Measurements from ENCODE around the gene MYPN. TPM values are rescaled to one million over a fixed set of nuclear protein-coding genes. Genes with fewer than 3 reads are reported as not detected.

MYPN gene
- total RNA-seq, 1 donor, result 1.8 TPM

- H3K27ac ChIP-seq (ENCODE audit: low read depth, low read length), result peak overlapping the region; percentile 73
- H3K79me2 ChIP-seq (ENCODE audit: insufficient read depth, low read length), result peaks cover 9% of the 10 kb centered on the region
- H2AFZ ChIP-seq (ENCODE audit: low read length), result peak overlapping the region; percentile 6
- no peak for DNase-seq (ENCODE audit: insufficient read length, low spot score, missing footprints)
- H3K4me3 ChIP-seq (ENCODE audit: insufficient read depth, low read length), result no peak overlapping the region
- H4K20me1 ChIP-seq (ENCODE audit: insufficient read depth, low read length), result no peaks in the 10 kb centered on the region
- peaks cover 49% of the 10 kb centered on the region for H3K4me1 ChIP-seq (ENCODE audit: insufficient read depth, low read length)
- H3K27me3 ChIP-seq (ENCODE audit: insufficient read depth, low read length), result no peaks in the 10 kb centered on the region
- TF ChIP-seq CTCF (IDR thresholded peaks at IDR 0.05; ENCODE audit: extremely low read depth, low read depth, low read length), result no peak
- H3K4me2 ChIP-seq (ENCODE audit: insufficient read depth, low read length), result no peak overlapping the region
- peaks cover 16% of the 10 kb centered on the region for H3K36me3 ChIP-seq (ENCODE audit: insufficient read depth, low read length)
- H3K9me3 ChIP-seq (ENCODE audit: low read depth, low read length), result no peaks in the 10 kb centered on the region
Measured at GRCh38 chr10:68138526-68138925, 29.2 kb downstream of the MYPN start.

GRCh38 chr10:68139448-68140272 lies 30.4 kb downstream of the MYPN start:
- no peaks in the 10 kb centered on the region for H4K20me1 ChIP-seq (ENCODE audit: insufficient read depth, low read length)
- TF ChIP-seq CTCF (IDR thresholded peaks at IDR 0.05; ENCODE audit: extremely low read depth, low read depth, low read length), result no peak
- no peak overlapping the region for H3K4me3 ChIP-seq (ENCODE audit: insufficient read depth, low read length)
- no peaks in the 10 kb centered on the region for H3K27me3 ChIP-seq (ENCODE audit: insufficient read depth, low read length)
- H3K27ac ChIP-seq (ENCODE audit: low read depth, low read length), result peak overlapping the region; percentile 73
- H3K4me2 ChIP-seq (ENCODE audit: insufficient read depth, low read length), result no peak overlapping the region
- H2AFZ ChIP-seq (ENCODE audit: low read length), result no peak overlapping the region
- H3K36me3 ChIP-seq (ENCODE audit: insufficient read depth, low read length), result peaks cover 26% of the 10 kb centered on the region
- peaks cover 9% of the 10 kb centered on the region for H3K79me2 ChIP-seq (ENCODE audit: insufficient read depth, low read length)
- no peaks in the 10 kb centered on the region for H3K9me3 ChIP-seq (ENCODE audit: low read depth, low read length)
- H3K4me1 ChIP-seq (ENCODE audit: insufficient read depth, low read length), result peaks cover 44% of the 10 kb centered on the region
- DNase-seq (ENCODE audit: insufficient read length, low spot score, missing footprints), result no peak

GRCh38 chr10:68142761-68143160 lies 33.5 kb downstream of the MYPN start:
- Histone ChIP-seq H3K4me2 (ENCODE audit: insufficient read depth, low read length) (no peak overlapping the region), H3K9me3 (ENCODE audit: low read depth, low read length) (no peaks in the 10 kb centered on the region), H3K4me3 (ENCODE audit: insufficient read depth, low read length) (no peak overlapping the region), H4K20me1 (ENCODE audit: insufficient read depth, low read length) (no peaks in the 10 kb centered on the region), H2AFZ (ENCODE audit: low read length) (no peak overlapping the region), H3K4me1 (ENCODE audit: insufficient read depth, low read length) (peaks cover 15% of the 10 kb centered on the region), H3K27ac (ENCODE audit: low read depth, low read length) (no peak overlapping the region), H3K36me3 (ENCODE audit: insufficient read depth, low read length) (peaks cover 49% of the 10 kb centered on the region), H3K79me2 (ENCODE audit: insufficient read depth, low read length) (peaks cover 9% of the 10 kb centered on the region), H3K27me3 (ENCODE audit: insufficient read depth, low read length) (no peaks in the 10 kb centered on the region)
- DNase-seq (ENCODE audit: insufficient read length, low spot score, missing footprints), result no peak
- TF ChIP-seq CTCF (IDR thresholded peaks at IDR 0.05; ENCODE audit: extremely low read depth, low read depth, low read length), result no peak

GRCh38 chr10:68144709-68145108 lies 35.4 kb downstream of the MYPN start:
- Histone ChIP-seq H3K4me2 (ENCODE audit: insufficient read depth, low read length) (no peak overlapping the region), H3K4me1 (ENCODE audit: insufficient read depth, low read length) (peaks cover 6% of the 10 kb centered on the region), H3K27ac (ENCODE audit: low read depth, low read length) (no peak overlapping the region), H3K4me3 (ENCODE audit: insufficient read depth, low read length) (no peak overlapping the region), H3K27me3 (ENCODE audit: insufficient read depth, low read length) (no peaks in the 10 kb centered on the region), H3K36me3 (ENCODE audit: insufficient read depth, low read length) (peaks cover 61% of the 10 kb centered on the region), H4K20me1 (ENCODE audit: insufficient read depth, low read length) (no peaks in the 10 kb centered on the region), H2AFZ (ENCODE audit: low read length) (no peak overlapping the region), H3K79me2 (ENCODE audit: insufficient read depth, low read length) (peaks cover 2% of the 10 kb centered on the region), H3K9me3 (ENCODE audit: low read depth, low read length) (no peaks in the 10 kb centered on the region)
- no peak for TF ChIP-seq CTCF (IDR thresholded peaks at IDR 0.05; ENCODE audit: extremely low read depth, low read depth, low read length)
- DNase-seq (ENCODE audit: insufficient read length, low spot score, missing footprints), result no peak
